ENCODE measurements around the gene CXCL3.
A peak's percentile ranks its signal among the peaks of the same experiment; 100 is the strongest.

Gene CXCL3

GRCh38 chr4:74000301-74000700 is 38.2 kb downstream of the CXCL3 start:
- no peaks in the 10 kb centered on the region for H3K27me3 ChIP-seq (ENCODE audit: insufficient read depth, low read depth, severe bottlenecking)
- no peak for TF ChIP-seq CTCF (IDR thresholded peaks at IDR 0.05; ENCODE audit: low read depth, low read length)
- DNase-seq: no peak
- H3K36me3 ChIP-seq: no peaks in the 10 kb centered on the region
- H3K27ac ChIP-seq: no peak overlapping the region
- H3K9me3 ChIP-seq (ENCODE audit: severe bottlenecking): no peaks in the 10 kb centered on the region
- H3K4me3 ChIP-seq (ENCODE audit: low read depth, low read length): no peak overlapping the region

GRCh38 chr4:73998040-73999011 is 40.2 kb downstream of the CXCL3 start, which contains the start of gene CXCL5:
Gene CXCL5, minus strand, starts transcription at chr4:73998677. Its CDS starts 96 bp downstream, at chr4:73998581.
- H3K9me3 ChIP-seq (ENCODE audit: severe bottlenecking): no peaks in the 10 kb centered on the region
- no peaks in the 10 kb centered on the region for H3K27me3 ChIP-seq (ENCODE audit: insufficient read depth, low read depth, severe bottlenecking)
- peak; percentile 23; the same call in 1 of the 2 replicates for TF ChIP-seq CTCF (IDR thresholded peaks at IDR 0.05; ENCODE audit: low read depth, low read length)
- peak within 1 kb of the TSS; percentile 57 for H3K4me3 ChIP-seq (ENCODE audit: low read depth, low read length)
- DNase-seq: peak; percentile 60
- H3K36me3 ChIP-seq: no peaks in the 10 kb centered on the region
- H3K27ac ChIP-seq: no peak within 1 kb of the TSS

GRCh38 chr4:73992050-73992449 is 46.4 kb downstream of the CXCL3 start:
- H3K27ac ChIP-seq: no peak overlapping the region
- TF ChIP-seq CTCF (IDR thresholded peaks at IDR 0.05; ENCODE audit: low read depth, low read length): no peak
- no peak for DNase-seq
- no peaks in the 10 kb centered on the region for H3K36me3 ChIP-seq
- H3K4me3 ChIP-seq (ENCODE audit: low read depth, low read length): no peak overlapping the region
- no peaks in the 10 kb centered on the region for H3K9me3 ChIP-seq (ENCODE audit: severe bottlenecking)
- no peaks in the 10 kb centered on the region for H3K27me3 ChIP-seq (ENCODE audit: insufficient read depth, low read depth, severe bottlenecking)

GRCh38 chr4:73991742-73992000 is 46.8 kb downstream of the CXCL3 start:
- DNase-seq: no peak
- no peaks in the 10 kb centered on the region for H3K36me3 ChIP-seq
- H3K27ac ChIP-seq: no peak overlapping the region
- no peak overlapping the region for H3K4me3 ChIP-seq (ENCODE audit: low read depth, low read length)
- H3K27me3 ChIP-seq (ENCODE audit: insufficient read depth, low read depth, severe bottlenecking): no peaks in the 10 kb centered on the region
- no peak for TF ChIP-seq CTCF (IDR thresholded peaks at IDR 0.05; ENCODE audit: low read depth, low read length)
- no peaks in the 10 kb centered on the region for H3K9me3 ChIP-seq (ENCODE audit: severe bottlenecking)

- H3K27ac ChIP-seq: no peak overlapping the region
- H3K36me3 ChIP-seq: no peaks in the 10 kb centered on the region
- H3K27me3 ChIP-seq (ENCODE audit: insufficient read depth, low read depth, severe bottlenecking): no peaks in the 10 kb centered on the region
- no peak for TF ChIP-seq CTCF (IDR thresholded peaks at IDR 0.05; ENCODE audit: low read depth, low read length)
- H3K9me3 ChIP-seq (ENCODE audit: severe bottlenecking): no peaks in the 10 kb centered on the region
- no peak for DNase-seq
- no peak overlapping the region for H3K4me3 ChIP-seq (ENCODE audit: low read depth, low read length)
Observed at GRCh38 chr4:73990988-73991741, 47.3 kb downstream of the CXCL3 start.
